Measurements from ENCODE around the gene HMCN2.

DNA sequence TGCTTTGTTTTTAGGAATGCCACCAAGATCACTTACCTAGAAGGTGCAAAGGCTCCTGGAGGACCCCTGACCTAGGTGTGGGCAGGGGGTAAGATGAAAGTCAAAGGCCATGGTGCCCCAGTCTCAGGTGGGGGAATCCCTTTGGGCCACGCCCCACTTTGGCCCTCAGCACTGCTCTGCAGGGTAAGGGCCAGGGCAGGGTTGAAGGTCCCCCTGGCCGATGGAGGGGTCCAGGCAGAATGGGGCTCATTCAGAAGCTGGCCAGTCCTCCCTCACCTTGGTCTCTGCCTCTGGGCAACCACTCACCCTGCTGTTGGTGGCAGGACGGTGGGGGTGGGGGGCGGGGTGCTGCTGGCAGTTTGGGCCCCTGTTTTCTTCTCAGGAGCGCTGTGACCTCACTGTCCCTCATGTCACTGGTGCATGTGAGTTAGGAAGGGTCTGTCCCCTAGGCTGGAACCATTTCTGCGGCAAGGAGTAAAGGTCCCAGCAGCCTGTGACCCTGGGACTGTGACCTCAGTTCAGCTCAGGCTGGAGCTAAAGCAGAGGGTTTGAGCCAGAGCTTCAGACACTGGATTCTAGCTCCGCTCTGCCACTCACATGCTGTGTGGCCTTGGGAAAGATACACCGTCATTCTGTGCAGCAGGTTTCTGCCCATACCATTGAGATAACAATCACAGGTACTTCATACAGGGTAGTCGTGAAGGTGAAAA lies 177.3 kb downstream of the HMCN2 start:
- TF ChIP-seq POLR2A (IDR thresholded peaks at IDR 0.05; ENCODE audit: low read depth, low read length) (no peak), CTCF (IDR thresholded peaks at IDR 0.05; ENCODE audit: extremely low read depth in 1 of 2, insufficient read depth in 1 of 2, low read depth in 1 of 2, low read length in 2 of 2) (no peak), GATA2 (IDR thresholded peaks at IDR 0.05; ENCODE audit: insufficient read depth, insufficient read length, low read depth, low read length) (no peak), EZH2 (IDR thresholded peaks at IDR 0.05; ENCODE audit: borderline replicate concordance, low read depth, low read length, severe bottlenecking) (no peak)
- TF ChIP-seq, protein P1, sequence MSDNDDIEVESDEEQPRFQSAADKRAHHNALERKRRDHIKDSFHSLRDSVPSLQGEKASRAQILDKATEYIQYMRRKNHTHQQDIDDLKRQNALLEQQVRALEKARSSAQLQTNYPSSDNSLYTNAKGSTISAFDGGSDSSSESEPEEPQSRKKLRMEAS (IDR thresholded peaks at IDR 0.05; ENCODE audit: insufficient read depth, insufficient read length), result no peak
